PC-3 (cell line): ENCODE measurements around the gene RPL31.

Experiments used
- CTCF ChIP-seq: fragments of 300-600 bp; sonication (generic); conservative IDR thresholded peaks from 2 replicates; pipeline ENCODE4 v1.5.1; 2017; ENCODE audit warnings: antibody characterized with exemption, low read depth, mild to moderate bottlenecking, low read length
- EZH2phosphoT487 ChIP-seq: fragments of 300-600 bp; sonication (generic); IDR thresholded peaks from 2 replicates; pipeline ENCODE4 v1.6.1; 2018; ENCODE audit warnings: mild to moderate bottlenecking, antibody characterized with exemption, low read length, borderline replicate concordance

- no peak for TF ChIP-seq CTCF
- no peak for TF ChIP-seq EZH2phosphoT487
Observed at GRCh38 chr2:101048756-101049155, 46.7 kb downstream of the RPL31 start.
